LHCN-M2 (cell line): ENCODE data around the gene CRADD. TPM values are rescaled to one million over a fixed set of nuclear protein-coding genes. Genes with fewer than 3 reads are reported as not detected.
A peak's percentile ranks its signal among the peaks of the same experiment; 100 is the strongest.
"Not testable (repeated sequence)": the region's sequence is repeated elsewhere in the genome, so short reads cannot be mapped to it uniquely, and the experiment has no call there.

Experiments
- DNase-seq: peaks from one replicate; pipeline ENCODE4 v3.0.0-alpha.2; 2012; ENCODE audit warnings: low read depth
- total RNA-seq: library from RNA; depleted of rRNA; stranded (reverse); fragments of >200 nt; gene quantifications from 2 replicates; pipeline ENCODE4 v1.2.3, GENCODE V29; 2014

The CRADD gene
- total RNA-seq, 1 experiment from 2014 or later, result 16.9 TPM

- DNase-seq, result no peak
These were observed 193.0 kb downstream of the CRADD start for GRCh38 chr12:93870020-93870795.

GRCh38 chr12:93871566-93871965 lies 194.4 kb downstream of the CRADD start:
- not testable (repeated sequence) for DNase-seq

- DNase-seq, result no peak
These were observed 196.4 kb downstream of the CRADD start for GRCh38 chr12:93873561-93873960.

GRCh38 chr12:93875157-93875556 lies 198.0 kb downstream of the CRADD start:
- DNase-seq, result no peak

- no peak for DNase-seq
These were observed 199.2 kb downstream of the CRADD start for GRCh38 chr12:93876360-93876759.

GRCh38 chr12:93877446-93877845 lies 200.3 kb downstream of the CRADD start:
- no peak for DNase-seq

- peak; percentile 78 for DNase-seq
These were observed 202.6 kb downstream of the CRADD start for GRCh38 chr12:93879476-93880421.

GRCh38 chr12:93880853-93881522 lies 203.8 kb downstream of the CRADD start:
- DNase-seq, result no peak

GRCh38 chr12:93882763-93883162 lies 205.6 kb downstream of the CRADD start:
- no peak for DNase-seq

- peak; percentile 66 for DNase-seq
These were observed 206.4 kb downstream of the CRADD start for GRCh38 chr12:93883436-93884154.

- no peak for DNase-seq
These were observed 207.8 kb downstream of the CRADD start for GRCh38 chr12:93884794-93885460.

- DNase-seq, result not testable (repeated sequence)
These were observed 208.9 kb downstream of the CRADD start for GRCh38 chr12:93885973-93886532.

- peak; percentile 86 for DNase-seq
These were observed 209.6 kb downstream of the CRADD start for GRCh38 chr12:93886533-93887511.

GRCh38 chr12:93888964-93889363 lies 211.8 kb downstream of the CRADD start:
- no peak for DNase-seq

GRCh38 chr12:93889516-93890212 lies 212.5 kb downstream of the CRADD start:
- no peak for DNase-seq

GRCh38 chr12:93892423-93893268 lies 215.5 kb downstream of the CRADD start:
- no peak for DNase-seq

GRCh38 chr12:93894391-93895088 lies 217.4 kb downstream of the CRADD start:
- no peak for DNase-seq
